Endodermal cell (in vitro differentiated cells): ENCODE measurements around the gene UNC5C. TPM values are rescaled to one million over a fixed set of nuclear protein-coding genes. Genes with fewer than 3 reads are reported as not detected.

Experiments used
- DNase-seq: peaks from one replicate; pipeline ENCODE4 v3.0.0-alpha.2; 2017
- H3K27ac ChIP-seq: 2 replicates; pipeline ENCODE4 v1.5.1; 2013; ENCODE audit warnings: mild to moderate bottlenecking, low read depth, low read length, moderate library complexity
- H3K27me3 ChIP-seq: 2 replicates; pipeline ENCODE4 v1.6.1; 2013; ENCODE audit warnings: mild to moderate bottlenecking, low read length, moderate library complexity; ENCODE audit not compliant: insufficient read depth, control insufficient read depth, poor library complexity, severe bottlenecking
- H3K36me3 ChIP-seq: 2 replicates; pipeline ENCODE4 v1.7.0; 2013; ENCODE audit warnings: mild to moderate bottlenecking, low read length, moderate library complexity; ENCODE audit not compliant: control insufficient read depth, insufficient read depth
- H3K4me1 ChIP-seq: one replicate; pipeline ENCODE4 v1.7.0; 2013; ENCODE audit warnings: low read length; ENCODE audit not compliant: control insufficient read depth, insufficient read depth
- H3K4me3 ChIP-seq: 2 replicates; pipeline ENCODE4 v1.5.1; 2013; ENCODE audit warnings: mild to moderate bottlenecking, low read length, moderate library complexity
- H3K9ac ChIP-seq: 2 replicates; pipeline ENCODE4 v1.6.1; 2013; ENCODE audit warnings: mild to moderate bottlenecking, low read length, moderate library complexity; ENCODE audit not compliant: poor library complexity, severe bottlenecking; ENCODE audit errors: extremely low read depth
- H3K9me3 ChIP-seq: 2 replicates; pipeline ENCODE4 v1.6.1; 2013; ENCODE audit warnings: mild to moderate bottlenecking, low read length, moderate library complexity; ENCODE audit not compliant: control insufficient read depth
- H3K27ac Mint-ChIP-seq: 2 replicates; pipeline ENCODE4 v1.8.0; 2020; ENCODE audit warnings: mixed read lengths
- H3K27me3 Mint-ChIP-seq: 2 replicates; pipeline ENCODE4 v1.8.0; 2021; ENCODE audit warnings: mild to moderate bottlenecking, mixed read lengths; ENCODE audit not compliant: insufficient read depth
- H3K36me3 Mint-ChIP-seq: 2 replicates; pipeline ENCODE4 v1.8.0; 2020; ENCODE audit warnings: low read depth, mixed read lengths
- H3K4me1 Mint-ChIP-seq: 2 replicates; pipeline ENCODE4 v1.8.0; 2020; ENCODE audit warnings: mixed read lengths
- H3K4me3 Mint-ChIP-seq: 2 replicates; pipeline ENCODE4 v1.8.0; 2020; ENCODE audit warnings: mild to moderate bottlenecking, moderate library complexity, mixed read lengths
- H3K9me3 Mint-ChIP-seq: 2 replicates; pipeline ENCODE4 v1.8.0; 2020; ENCODE audit warnings: mild to moderate bottlenecking, mixed read lengths
- WGBS, 2 experiments: methylation state at CpG; one replicate each; pipeline versions ENCODE4 v1.1.5 to v1.1.7; 2013; ENCODE audit warnings: missing lambda C conversion rate in 2 of 2, mixed read lengths in 1 of 2; ENCODE audit not compliant: insufficient coverage in 1 of 2, insufficient read length in 1 of 2; 5-methylcytosine and 5-hydroxymethylcytosine counted together
- total RNA-seq, 2 donors: library from RNA; stranded (reverse); fragmentation: NEBNext Ultra II Directional in 1 of 2; extraction: Animal tissue kit (Norgen Biotek cat#: 25700) in 1 of 2; gene quantifications; 2 replicates in 1 of 2; 3 replicates in 1 of 2; pipeline ENCODE4 v1.2.1, GENCODE V29; 2021
- TF ChIP-seq, protein P1 (sequence below): fragments of 200-600 bp; sonication (generic); conservative IDR thresholded peaks from 2 replicates; pipeline ENCODE4 v1.5.0; 2021; ENCODE audit warnings: antibody characterized with exemption, mild to moderate bottlenecking

The UNC5C gene
- total RNA-seq, 2 donors from 2014 or later, result 2.0 to 7.2 TPM

DNA sequence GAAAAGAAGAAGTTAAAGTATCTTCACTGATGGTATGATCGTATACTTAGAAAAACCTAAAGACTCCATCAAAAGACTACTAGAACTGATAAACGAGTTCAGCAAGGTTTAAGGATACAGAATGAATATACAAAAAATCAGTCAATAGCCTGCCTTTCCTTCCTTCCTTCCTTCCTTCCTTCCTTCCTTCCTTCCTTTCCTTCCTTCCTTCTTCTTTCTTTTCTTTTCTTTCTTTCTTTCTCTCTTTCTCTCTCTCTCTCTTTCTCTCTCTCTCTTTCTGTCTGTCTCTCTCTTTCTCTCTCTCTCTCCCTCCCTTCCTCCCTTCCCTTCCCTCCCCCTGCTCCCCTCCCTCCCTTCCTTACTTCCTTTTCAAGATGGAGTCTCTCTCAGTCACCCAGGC is 428.3 kb downstream of the UNC5C start:
- no peak overlapping the region for H3K27ac Mint-ChIP-seq
- no peak for DNase-seq
- Histone ChIP-seq H3K9me3 (no peaks in the 10 kb centered on the region), H3K9ac (no peak overlapping the region), H3K4me3 (no peak overlapping the region), H3K27ac (no peak overlapping the region), H3K4me1 (no peaks in the 10 kb centered on the region), H3K27me3 (no peaks in the 10 kb centered on the region), H3K36me3 (no peaks in the 10 kb centered on the region)
- no peak overlapping the region for H3K4me3 Mint-ChIP-seq
- no peaks in the 10 kb centered on the region for H3K9me3 Mint-ChIP-seq
- TF ChIP-seq, protein P1, sequence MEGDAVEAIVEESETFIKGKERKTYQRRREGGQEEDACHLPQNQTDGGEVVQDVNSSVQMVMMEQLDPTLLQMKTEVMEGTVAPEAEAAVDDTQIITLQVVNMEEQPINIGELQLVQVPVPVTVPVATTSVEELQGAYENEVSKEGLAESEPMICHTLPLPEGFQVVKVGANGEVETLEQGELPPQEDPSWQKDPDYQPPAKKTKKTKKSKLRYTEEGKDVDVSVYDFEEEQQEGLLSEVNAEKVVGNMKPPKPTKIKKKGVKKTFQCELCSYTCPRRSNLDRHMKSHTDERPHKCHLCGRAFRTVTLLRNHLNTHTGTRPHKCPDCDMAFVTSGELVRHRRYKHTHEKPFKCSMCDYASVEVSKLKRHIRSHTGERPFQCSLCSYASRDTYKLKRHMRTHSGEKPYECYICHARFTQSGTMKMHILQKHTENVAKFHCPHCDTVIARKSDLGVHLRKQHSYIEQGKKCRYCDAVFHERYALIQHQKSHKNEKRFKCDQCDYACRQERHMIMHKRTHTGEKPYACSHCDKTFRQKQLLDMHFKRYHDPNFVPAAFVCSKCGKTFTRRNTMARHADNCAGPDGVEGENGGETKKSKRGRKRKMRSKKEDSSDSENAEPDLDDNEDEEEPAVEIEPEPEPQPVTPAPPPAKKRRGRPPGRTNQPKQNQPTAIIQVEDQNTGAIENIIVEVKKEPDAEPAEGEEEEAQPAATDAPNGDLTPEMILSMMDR, result no peak
- 93 to 100% methylated on average over 2 of the region's 2 CpGs for WGBS, 2 experiments
- H3K4me1 Mint-ChIP-seq, result peaks cover 7% of the 10 kb centered on the region
- H3K36me3 Mint-ChIP-seq, result peaks cover 1% of the 10 kb centered on the region
- no peaks in the 10 kb centered on the region for H3K27me3 Mint-ChIP-seq

DNA sequence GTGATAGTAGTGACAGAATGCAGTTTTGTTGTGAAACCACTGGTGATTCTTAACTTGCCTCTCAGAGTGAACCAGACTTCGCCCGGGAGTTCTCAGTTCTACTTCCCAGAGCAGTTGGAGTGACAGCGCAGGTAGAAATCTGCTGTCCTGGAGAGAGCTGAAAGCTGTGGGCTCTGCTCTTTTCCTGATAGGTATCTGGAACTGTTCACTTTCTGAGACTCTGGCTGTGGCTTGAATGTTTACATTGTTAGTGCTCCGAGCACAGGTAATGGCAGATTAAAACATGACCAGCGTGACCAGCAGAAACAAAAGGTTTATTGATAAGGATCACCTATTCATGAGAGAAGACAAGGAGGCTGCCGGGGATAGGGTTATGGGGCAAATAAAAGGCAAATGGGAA is 430.3 kb downstream of the UNC5C start:
- TF ChIP-seq, protein P1, result no peak
- Mint-ChIP-seq H3K4me1 (peaks cover 7% of the 10 kb centered on the region), H3K27me3 (peaks cover 4% of the 10 kb centered on the region), H3K9me3 (no peaks in the 10 kb centered on the region), H3K4me3 (no peak overlapping the region), H3K27ac (no peak overlapping the region), H3K36me3 (peaks cover 1% of the 10 kb centered on the region)
- no peak overlapping the region for H3K27ac ChIP-seq
- no peaks in the 10 kb centered on the region for H3K27me3 ChIP-seq
- no peaks in the 10 kb centered on the region for H3K4me1 ChIP-seq
- no peaks in the 10 kb centered on the region for H3K9me3 ChIP-seq
- no peak overlapping the region for H3K9ac ChIP-seq
- DNase-seq, result no peak
- no peaks in the 10 kb centered on the region for H3K36me3 ChIP-seq
- WGBS, 2 experiments, result 84 to 95% methylated on average over 6 of the region's 6 CpGs
- H3K4me3 ChIP-seq, result no peak overlapping the region

DNA sequence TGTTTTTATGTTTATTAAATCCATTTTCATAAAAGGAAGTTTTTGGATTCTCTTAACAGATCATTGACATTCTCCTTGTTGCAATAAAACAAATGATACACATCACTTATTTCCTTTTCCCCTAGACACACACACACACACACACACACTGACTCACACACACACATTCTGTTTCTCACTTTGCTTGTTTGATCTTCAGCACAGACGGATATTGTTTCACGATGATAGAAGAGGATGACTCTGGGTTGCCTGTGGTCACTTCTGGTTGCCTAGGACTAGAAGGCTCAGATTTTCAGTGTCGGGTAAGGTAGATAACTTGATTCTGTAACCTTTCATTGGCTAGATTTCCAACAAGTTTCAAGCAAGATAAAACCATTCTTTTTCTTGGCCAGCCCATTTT is 434.3 kb downstream of the UNC5C start:
- H3K27me3 ChIP-seq, result peaks cover 34% of the 10 kb centered on the region
- peaks cover 1% of the 10 kb centered on the region for H3K36me3 Mint-ChIP-seq
- no peak overlapping the region for H3K27ac Mint-ChIP-seq
- WGBS, 2 experiments, result 96% methylated on average over 3 of the region's 3 CpGs; no CpG with 5 or more reads in 1 of the 2 experiments
- no peaks in the 10 kb centered on the region for H3K9me3 Mint-ChIP-seq
- H3K27ac ChIP-seq, result no peak overlapping the region
- H3K27me3 Mint-ChIP-seq, result peaks cover 28% of the 10 kb centered on the region
- H3K36me3 ChIP-seq, result no peaks in the 10 kb centered on the region
- no peak for DNase-seq
- H3K9me3 ChIP-seq, result no peaks in the 10 kb centered on the region
- H3K4me3 ChIP-seq, result no peak overlapping the region
- TF ChIP-seq, protein P1, result no peak
- no peak overlapping the region for H3K4me3 Mint-ChIP-seq
- peaks cover 14% of the 10 kb centered on the region for H3K4me1 Mint-ChIP-seq
- no peak overlapping the region for H3K9ac ChIP-seq
- no peaks in the 10 kb centered on the region for H3K4me1 ChIP-seq
